Mammary epithelial cell (primary cell): Measurements from ENCODE around the gene GLCCI1.

Experiments used
- CTCF ChIP-seq, 2 donors: IDR thresholded peaks in 1 of 2; conservative IDR thresholded peaks in 1 of 2; 2 replicates each; pipeline ENCODE4 v1.5.1; 2011 to 2012; ENCODE audit warnings: inconsistent platforms in 2 of 2, low read length in 2 of 2, mild to moderate bottlenecking in 2 of 2, control low read depth in 1 of 2, low read depth in 1 of 2; ENCODE audit not compliant: insufficient read depth in 1 of 2; ENCODE audit errors: extremely low read depth in 1 of 2
- EZH2 ChIP-seq: IDR thresholded peaks from 2 replicates; pipeline ENCODE4 v1.6.1; 2012; ENCODE audit warnings: low read length, inconsistent platforms, borderline replicate concordance

- no peak for TF ChIP-seq CTCF (conservative IDR thresholded peaks at IDR 0.05 in 1 of 2, IDR thresholded peaks at IDR 0.05 in 1 of 2; ENCODE audit: extremely low read depth in 1 of 2, insufficient read depth in 1 of 2, low read depth in 1 of 2, low read length in 2 of 2)
- no peak for TF ChIP-seq EZH2
Observed at GRCh38 chr7:8134089-8134733, 165.6 kb downstream of the GLCCI1 start.
